Left renal cortex interstitium (tissue), 4 donors: ENCODE data around the gene EXD3. TPM values are rescaled to one million over a fixed set of nuclear protein-coding genes. Genes with fewer than 3 reads are reported as not detected.
"Not testable (repeated sequence)": the region's sequence is repeated elsewhere in the genome, so short reads cannot be mapped to it uniquely, and the experiment has no call there.

Experiments
- DNase-seq, 4 donors: peaks; one replicate each; pipeline ENCODE4 v3.0.0-alpha.2; 2013; ENCODE audit warnings: low read depth in 4 of 4, low spot score in 2 of 4, missing footprints in 1 of 4
- polyA plus RNA-seq, 4 donors: library from polyadenylated mRNA; unstranded; fragments of 120-200 nt; gene quantifications; one replicate each; pipeline ENCODE4 v1.2.1, GENCODE V29; 2013; ENCODE audit not compliant: insufficient read length in 4 of 4

The EXD3 gene
- 10 to 100 TPM in 3 of 4 donors, 1 to 10 TPM in 1; 8.1 to 26.1 (median 19.7) TPM for polyA plus RNA-seq

DNA sequence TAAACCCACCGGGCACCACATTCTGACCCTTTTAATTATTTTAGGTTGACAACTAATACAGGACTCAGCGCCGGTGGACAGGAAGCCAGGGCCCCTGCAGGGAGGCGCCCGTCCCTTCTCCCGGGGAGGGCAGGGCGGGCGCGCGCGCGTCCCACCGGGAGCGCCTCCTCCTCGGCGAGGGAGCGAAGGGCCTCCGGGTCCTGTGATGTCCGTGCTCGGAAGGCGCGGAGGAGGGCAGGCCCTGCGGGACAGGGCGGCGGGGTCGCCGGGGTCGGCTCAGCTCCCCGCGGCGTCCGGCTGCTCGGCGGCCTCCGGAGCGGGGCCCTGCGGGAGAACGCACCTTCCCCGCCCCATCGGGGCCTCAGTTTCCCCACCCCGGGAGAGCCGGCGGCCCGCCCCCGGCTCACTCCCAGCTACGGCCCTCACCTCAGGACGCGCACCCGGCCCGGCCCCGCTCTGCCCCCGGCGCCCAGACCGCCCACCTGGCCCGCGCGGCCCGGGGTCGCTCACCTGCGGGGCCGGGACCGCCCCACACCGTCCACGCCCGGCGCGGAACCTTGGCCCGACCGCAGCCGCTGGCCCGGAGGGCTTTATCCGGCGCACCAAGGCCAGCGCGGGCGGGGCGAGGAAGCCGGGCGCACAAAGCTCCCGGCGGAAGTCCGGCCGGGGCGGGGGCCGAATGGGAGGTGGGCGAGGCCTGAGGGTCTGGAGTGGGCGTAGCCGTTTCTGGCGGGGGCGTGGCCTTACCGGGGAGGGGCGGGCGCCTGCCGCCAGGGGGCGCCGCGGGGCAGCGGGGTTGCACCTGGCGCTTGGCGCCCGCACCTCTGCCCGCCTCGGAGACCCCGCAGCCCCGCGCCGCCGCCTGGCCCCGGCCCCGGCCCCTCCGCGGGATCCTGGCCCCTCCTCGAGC is at the start of gene EXD3, which contains the start of gene NOXA1:
EXD3 (minus strand) TSS at position 559 of the 910 bp plus-strand sequence. CDS start 27,805 bp downstream, outside the sequence.
NOXA1 (plus strand) TSS at position 790 of the 910 bp plus-strand sequence. CDS start 137 bp downstream, outside the sequence.
- DNase-seq, result peak in 3 of 4 donors; percentile 73 to 77 (median 75)

DNA sequence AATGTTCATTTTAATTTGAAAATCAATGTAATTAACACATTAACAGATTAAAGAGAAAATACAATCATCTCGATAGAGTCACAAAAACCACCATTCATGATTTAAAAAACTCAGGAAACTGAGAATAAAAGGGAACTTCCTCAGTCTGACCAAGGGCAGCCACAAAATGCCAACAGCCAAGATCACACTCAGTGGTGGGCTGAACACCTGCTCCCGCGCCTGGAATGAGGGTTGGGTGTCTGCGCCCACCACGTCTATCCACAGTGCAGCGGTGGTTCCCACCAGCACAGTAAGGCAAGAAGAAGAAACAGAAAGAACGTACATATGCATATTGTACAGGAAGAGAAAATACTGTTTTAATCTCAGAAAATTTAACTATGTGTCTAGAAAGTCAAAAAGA is 47.8 kb upstream of the EXD3 start:
- no peak for DNase-seq

GRCh38 chr9:137467896-137468295 is 44.9 kb upstream of the EXD3 start:
- no peak for DNase-seq

- no peak for DNase-seq
Observed at GRCh38 chr9:137467161-137467581, 44.2 kb upstream of the EXD3 start.

- not testable (repeated sequence) for DNase-seq
Observed at GRCh38 chr9:137466389-137467085, 43.6 kb upstream of the EXD3 start.

GRCh38 chr9:137465720-137466388 is 42.9 kb upstream of the EXD3 start:
- no peak for DNase-seq

- DNase-seq, result no peak
Observed at GRCh38 chr9:137465000-137465719, 42.2 kb upstream of the EXD3 start.

- no peak for DNase-seq
Observed at GRCh38 chr9:137464291-137464999, 41.5 kb upstream of the EXD3 start.

DNA sequence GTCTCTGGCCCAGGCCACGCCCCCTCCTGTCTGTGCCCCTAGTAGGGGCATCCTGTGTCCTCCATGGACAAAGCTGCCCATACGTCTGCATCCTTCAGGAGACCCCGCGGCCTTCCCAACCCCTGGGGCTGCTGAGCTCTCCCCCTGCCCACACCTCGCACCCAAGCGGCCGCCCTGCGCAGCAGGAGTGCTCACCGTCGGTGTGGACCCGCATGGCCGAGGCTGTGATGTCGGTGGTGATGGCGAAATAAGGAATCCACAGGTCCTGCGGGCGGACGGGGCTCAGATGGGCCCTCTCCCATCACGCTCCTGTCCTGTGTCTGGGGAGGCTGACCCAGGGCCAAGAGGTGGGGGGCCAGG is 40.9 kb upstream of the EXD3 start:
- no peak for DNase-seq

DNA sequence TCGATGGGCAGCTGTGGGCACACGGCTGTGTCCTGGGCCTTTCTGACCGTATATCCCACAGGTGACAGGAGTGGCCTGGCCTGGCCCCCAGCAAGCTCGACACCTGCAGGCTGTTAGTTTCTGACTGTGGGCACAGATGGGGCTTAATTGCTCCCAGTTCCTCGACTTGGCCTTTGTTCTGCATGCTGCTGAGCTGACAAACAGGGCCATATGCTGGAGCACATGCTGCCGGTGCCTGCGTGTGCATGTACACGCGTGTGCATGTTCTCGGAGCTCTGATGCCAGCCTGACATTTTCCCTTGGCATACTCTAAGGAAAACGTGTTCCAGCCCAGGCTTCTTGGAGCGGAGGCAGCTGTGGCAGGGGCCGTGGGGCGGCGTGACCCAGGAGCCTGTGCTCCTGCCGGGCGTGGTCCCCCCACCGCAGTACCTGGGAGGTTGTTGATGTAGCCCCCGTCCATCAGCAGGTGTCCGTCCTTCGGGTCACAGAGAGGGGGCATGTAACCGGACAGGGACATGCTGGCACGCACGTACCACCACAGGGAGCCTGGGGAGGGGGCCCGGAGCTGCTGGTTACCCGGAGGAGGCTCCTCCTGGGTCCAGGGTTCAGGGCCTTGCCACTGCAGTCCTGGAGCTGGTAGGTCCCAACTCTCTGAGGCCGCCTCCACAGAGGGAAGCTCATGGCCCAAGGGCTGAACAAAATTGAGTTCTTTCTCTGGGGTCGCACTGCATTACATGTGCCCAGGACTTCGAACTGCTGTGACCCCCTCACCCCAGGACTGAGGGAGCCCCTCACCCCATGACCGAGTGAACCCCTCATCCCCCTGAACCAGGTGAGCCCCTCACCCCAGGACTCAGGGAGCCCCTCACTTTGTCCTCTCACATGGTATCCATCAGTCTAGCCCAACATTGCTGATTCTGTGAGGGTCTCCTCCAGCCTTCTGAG is 40.3 kb upstream of the EXD3 start:
- DNase-seq, result no peak

GRCh38 chr9:137462396-137462985 is 39.5 kb upstream of the EXD3 start:
- no peak for DNase-seq

GRCh38 chr9:137461663-137462395 is 38.9 kb upstream of the EXD3 start:
- DNase-seq, result no peak

GRCh38 chr9:137461316-137461662 is 38.3 kb upstream of the EXD3 start:
- DNase-seq, result no peak

- no peak for DNase-seq
Observed at GRCh38 chr9:137460363-137461315, 37.7 kb upstream of the EXD3 start.

DNA sequence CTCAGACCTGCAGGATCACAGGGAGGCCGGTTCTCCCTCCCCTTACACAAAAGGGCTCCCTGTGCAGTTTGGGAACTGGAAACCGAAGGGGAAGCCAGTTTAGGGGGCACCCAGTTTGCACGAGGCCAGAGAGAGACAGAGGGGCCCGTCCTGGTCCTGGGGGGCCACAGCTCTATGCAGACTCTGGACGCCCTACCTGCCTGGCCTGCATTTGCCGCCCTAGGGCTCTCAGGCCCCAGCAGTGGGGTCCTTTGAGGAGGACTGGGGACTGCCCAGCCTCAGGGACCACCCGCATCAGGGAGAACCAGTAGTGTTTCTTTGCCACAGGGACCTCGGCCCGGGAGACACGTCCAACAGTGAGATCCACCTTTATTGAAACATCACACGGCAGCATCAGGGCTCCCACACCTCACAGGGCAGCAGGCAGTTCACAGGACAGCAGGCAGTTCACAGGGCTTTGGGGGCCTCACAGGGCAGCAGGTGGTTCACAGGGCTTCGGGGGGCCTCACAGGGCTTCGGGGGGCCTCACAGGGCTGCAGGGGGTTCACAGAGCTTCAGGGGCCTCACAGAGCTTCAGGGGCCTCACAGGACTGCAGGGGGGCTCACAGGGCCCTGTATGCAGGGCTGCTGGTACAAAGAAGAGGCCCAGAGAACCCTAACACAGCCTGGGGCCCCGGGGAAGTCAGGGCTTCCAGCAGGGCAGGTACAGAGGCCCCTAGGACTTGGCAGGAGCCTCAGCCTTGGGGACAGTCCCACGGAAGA is 36.8 kb upstream of the EXD3 start:
- DNase-seq, result no peak

- DNase-seq, result peak in 3 of 4 donors; percentile 78 to 85 (median 84)
Observed at GRCh38 chr9:137459152-137459600, 36.2 kb upstream of the EXD3 start, which contains the start of gene NSMF. NSMF (minus strand) TSS chr9:137459334; CDS start chr9:137459102, 232 bp downstream.
